B cell (primary cell): ENCODE measurements around the gene KIF20B. TPM values are rescaled to one million over a fixed set of nuclear protein-coding genes. Genes with fewer than 3 reads are reported as not detected.
"Not testable (repeated sequence)": the region's sequence is repeated elsewhere in the genome, so short reads cannot be mapped to it uniquely, and the experiment has no call there.

ENCODE experiments used
- ATAC-seq: fragments of 200-7000 bp; cut with Tn5 transposase; one replicate; pipeline ENCODE4 v1.10.0; 2021; ENCODE audit warnings: low read depth, mild to moderate bottlenecking, moderate number of reproducible peaks, moderate library complexity
- CTCF ChIA-PET: fragments of 350-600 bp; sonication (Branson Sonifier 250); formaldehyde crosslinking; loops from one replicate; lab custom pipeline; 2021; ENCODE audit warnings: antibody characterized with exemption, inconsistent platforms; lab: Charles Lee
- POLR2A ChIA-PET: fragments of 350-600 bp; sonication (Branson Sonifier 250); formaldehyde crosslinking; loops from one replicate; lab custom pipeline; 2021; ENCODE audit warnings: antibody characterized with exemption; lab: Charles Lee
- DNase-seq: peaks from one replicate; pipeline ENCODE4 v3.0.0; 2013
- H2AFZ ChIP-seq: 2 replicates; pipeline ENCODE4 v1.6.1; 2012; ENCODE audit warnings: mild to moderate bottlenecking, low read depth, low read length; ENCODE audit not compliant: insufficient read depth, poor library complexity, severe bottlenecking
- H3K27ac ChIP-seq, 2 donors: 1 replicate in 1 of 2; 2 replicates in 1 of 2; pipeline ENCODE4 v1.5.1; 2012 to 2013; ENCODE audit warnings: low read length in 2 of 2, mild to moderate bottlenecking in 2 of 2, moderate library complexity in 1 of 2
- H3K27me3 ChIP-seq, 4 experiments: fragments of 200-600 bp in 1 of 4; sonication (generic) in 1 of 4; replicated peaks in 1 of 4; 1 replicate in 2 of 4; 2 replicates in 2 of 4; pipeline versions ENCODE4 v1.6.1 to v1.7.0; 2013 to 2016; ENCODE audit warnings: low read length in 3 of 4, mild to moderate bottlenecking in 2 of 4, mixed read lengths in 1 of 4, moderate library complexity in 1 of 4; ENCODE audit not compliant: insufficient read depth in 4 of 4, control insufficient read depth in 3 of 4; ENCODE audit errors: control extremely low read depth in 1 of 4
- H3K36me3 ChIP-seq, 2 experiments: replicated peaks in 1 of 2; 1 replicate in 1 of 2; 2 replicates in 1 of 2; pipeline versions ENCODE4 v1.6.1 to v1.7.1; 2013; ENCODE audit warnings: low read length in 1 of 2; ENCODE audit not compliant: insufficient read depth in 2 of 2, control insufficient read depth in 1 of 2; ENCODE audit errors: control extremely low read depth in 1 of 2, extremely low read depth in 1 of 2
- H3K4me1 ChIP-seq, 2 donors: fragments of 200-600 bp in 1 of 2; sonication (generic) in 1 of 2; 1 replicate in 1 of 2; 2 replicates in 1 of 2; pipeline versions ENCODE4 v1.5.1 to v1.6.1; 2013 to 2017; ENCODE audit warnings: low read length in 2 of 2; ENCODE audit not compliant: control insufficient read depth in 2 of 2, insufficient read depth in 2 of 2
- H3K4me2 ChIP-seq: replicated peaks from 2 replicates; pipeline ENCODE3; 2012; ENCODE audit warnings: mild to moderate bottlenecking, low read depth, low read length; ENCODE audit not compliant: poor library complexity, severe bottlenecking
- H3K4me3 ChIP-seq, 5 experiments: fragments of 200-600 bp in 1 of 5; sonication (generic) in 1 of 5; 1 replicate in 3 of 5; 2 replicates in 2 of 5; pipeline versions ENCODE4 v1.5.1 to v1.7.0; 2011 to 2016; ENCODE audit warnings: low read length in 4 of 5, mild to moderate bottlenecking in 4 of 5, low read depth in 2 of 5, control low read depth in 1 of 5, moderate library complexity in 1 of 5; ENCODE audit not compliant: insufficient read depth in 1 of 5; ENCODE audit errors: control extremely low read depth in 1 of 5, extremely low read depth in 1 of 5
- H3K79me2 ChIP-seq: fragments of 200-600 bp; sonication (generic); one replicate; pipeline ENCODE4 v1.6.0; 2016; ENCODE audit warnings: low read length; ENCODE audit not compliant: control insufficient read depth, insufficient read depth
- H3K9ac ChIP-seq: fragments of 200-600 bp; sonication (generic); 2 replicates; pipeline ENCODE4 v1.6.1; 2017; ENCODE audit warnings: mild to moderate bottlenecking, low read length, moderate library complexity
- H3K9me3 ChIP-seq, 3 donors: one replicate each; pipeline versions ENCODE4 v1.6.1 to v1.7.1; 2013; ENCODE audit warnings: low read length in 2 of 3; ENCODE audit not compliant: control insufficient read depth in 2 of 3, insufficient read depth in 1 of 3; ENCODE audit errors: control extremely low read depth in 1 of 3
- H4K20me1 ChIP-seq: 2 replicates; pipeline ENCODE4 v1.6.0; 2012; ENCODE audit warnings: mild to moderate bottlenecking, low read length; ENCODE audit not compliant: insufficient read depth, control insufficient read depth, poor library complexity, severe bottlenecking
- H3K27ac Mint-ChIP-seq: one replicate; pipeline ENCODE4 v1.8.0; 2021; ENCODE audit warnings: mixed read lengths
- H3K27me3 Mint-ChIP-seq: one replicate; pipeline ENCODE4 v1.8.0; 2021; ENCODE audit warnings: mixed read lengths
- H3K4me1 Mint-ChIP-seq: one replicate; pipeline ENCODE4 v1.8.0; 2021; ENCODE audit warnings: mixed read lengths
- H3K4me3 Mint-ChIP-seq: one replicate; pipeline ENCODE4 v1.8.0; 2021; ENCODE audit warnings: mixed read lengths
- H3K9me3 Mint-ChIP-seq: one replicate; pipeline ENCODE4 v1.8.0; 2022; ENCODE audit warnings: mixed read lengths; ENCODE audit not compliant: insufficient read depth
- EZH2 ChIP-seq: IDR thresholded peaks from 2 replicates; pipeline ENCODE4 v1.6.1; 2012; ENCODE audit warnings: borderline replicate concordance, low read depth, mild to moderate bottlenecking, moderate library complexity, low read length; ENCODE audit not compliant: insufficient read depth, poor library complexity, severe bottlenecking
- WGBS: methylation state at CpG from one replicate; pipeline ENCODE4 v1.1.5; 2013; ENCODE audit warnings: missing lambda C conversion rate; ENCODE audit not compliant: insufficient coverage; 5-methylcytosine and 5-hydroxymethylcytosine counted together
- intact Hi-C: fragments of 100-400 bp; cut with micrococcal nuclease; formaldehyde crosslinking; loops from one replicate; pipeline ENCODE4 v1.10.0; 2022
- polyA plus RNA-seq: library from polyadenylated mRNA; depleted of rRNA; stranded (reverse); fragments of >200 nt; gene quantifications from 2 replicates; pipeline ENCODE4 v1.2.3, GENCODE V29; 2012
- total RNA-seq, 2 donors: library from RNA; stranded (reverse); fragments of 120-200 nt in 1 of 2; gene quantifications; 1 replicate in 1 of 2; 2 replicates in 1 of 2; pipeline versions ENCODE4 v1.2.3 to v1.2.4, GENCODE V29; 2013 to 2022
- TF ChIP-seq, protein P1 (sequence below): fragments of 200-600 bp; IDR thresholded peaks from one replicate; pipeline ENCODE4 v1.8.0; 2022; ENCODE audit warnings: antibody characterized with exemption, mild to moderate bottlenecking

Gene KIF20B
- total and polyA plus RNA-seq, 2 donors (not counting 1 experiment from before 2014, with no cell fraction given) = 1.6 to 24.6 TPM

DNA sequence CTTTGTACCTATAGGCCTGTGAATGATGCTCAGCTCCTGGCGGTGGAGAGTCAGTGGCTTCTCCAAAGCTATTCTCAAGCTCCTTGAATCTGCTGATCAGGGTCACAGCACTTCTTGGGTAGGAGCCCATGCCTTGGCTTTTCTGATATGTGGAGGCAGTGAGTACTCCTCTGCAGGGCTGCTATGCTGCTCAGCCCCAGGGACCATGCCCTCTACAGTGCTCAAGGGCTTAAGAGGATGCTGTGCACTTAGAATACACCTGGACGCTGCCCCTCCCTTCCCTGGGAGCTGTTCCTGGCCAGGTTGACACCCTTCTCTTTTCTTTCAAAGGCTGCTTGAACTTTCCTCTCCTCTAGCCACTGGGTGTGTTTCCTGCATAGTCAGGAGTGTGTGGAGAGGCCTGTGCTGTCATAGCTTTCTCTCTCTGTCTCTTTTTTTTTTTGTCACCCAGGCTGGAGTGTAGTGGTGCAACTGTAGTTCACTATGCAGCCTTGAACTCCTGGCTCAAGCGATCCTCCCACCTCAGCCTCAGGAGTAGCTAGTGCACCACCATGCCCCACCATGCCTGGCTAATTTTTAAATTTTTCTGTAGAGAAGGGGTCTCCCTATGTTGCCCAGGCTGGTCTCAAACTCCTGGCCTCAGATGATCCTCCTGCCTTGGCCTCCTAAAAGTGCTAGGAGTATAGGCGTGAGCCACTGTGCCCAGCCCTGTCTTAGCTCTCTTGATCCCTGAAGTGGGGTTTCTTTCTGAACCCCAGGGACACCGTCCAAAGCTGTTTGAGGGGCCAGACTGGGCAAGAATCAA lies 113.9 kb downstream of the KIF20B start:
- POLR2A ChIA-PET = no interaction called here
- CTCF ChIA-PET = interaction anchor here (1.2 kb wide), 1 partner anchor 21 kb away, joined by 3 read pairs; no protein-coding TSS in a partner anchor

DNA sequence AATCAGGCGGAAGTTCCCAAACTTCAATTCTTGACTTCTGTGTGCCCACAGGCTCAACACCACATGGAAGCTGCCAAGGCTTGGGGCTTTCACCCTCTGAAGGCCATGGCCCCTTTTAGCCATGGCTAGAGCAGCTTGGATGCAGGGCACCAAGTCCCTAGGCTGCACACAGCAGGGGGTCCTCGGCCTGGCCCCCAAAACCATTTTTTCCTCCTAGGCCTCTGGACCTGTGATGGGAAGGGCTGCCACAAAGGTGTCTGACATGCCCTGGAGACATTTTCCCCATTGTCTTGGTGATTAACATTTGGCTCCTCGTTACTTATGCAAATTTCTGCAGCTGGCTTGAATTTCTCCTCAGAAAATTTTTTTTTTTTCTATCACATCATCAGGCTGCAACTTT lies 117.6 kb downstream of the KIF20B start:
- H3K4me3 Mint-ChIP-seq, ATAC-seq, H3K9ac ChIP-seq, H3K27me3 ChIP-seq, DNase-seq, H3K4me2 ChIP-seq, CTCF ChIA-PET, H3K4me3 ChIP-seq, H2AFZ ChIP-seq, H3K9me3 Mint-ChIP-seq, H3K79me2 ChIP-seq, H3K9me3 ChIP-seq, POLR2A ChIA-PET, H3K4me1 Mint-ChIP-seq, H3K36me3 ChIP-seq, H3K4me1 ChIP-seq, H4K20me1 ChIP-seq, intact Hi-C loops, H3K27ac ChIP-seq, H3K27ac Mint-ChIP-seq: not testable (repeated sequence)
- 87% methylated on average over 2 of the region's 3 CpGs for WGBS
- peaks cover 14% of the 10 kb centered on the region for H3K27me3 Mint-ChIP-seq

More for the DNA sequence above, 113.9 kb downstream of the KIF20B start:
- H3K4me1 ChIP-seq = no peaks in the 10 kb centered on the region
- no peak overlapping the region for H2AFZ ChIP-seq
- H3K4me1 Mint-ChIP-seq = no peaks in the 10 kb centered on the region
- 94% methylated on average over 3 of the region's 5 CpGs for WGBS
- ATAC-seq (no peak), DNase-seq (no peak)
- no peaks in the 10 kb centered on the region for H4K20me1 ChIP-seq
- H3K27me3 Mint-ChIP-seq = peaks cover 9% of the 10 kb centered on the region
- H3K27me3 ChIP-seq = no peaks in the 10 kb centered on the region
- peaks cover 0 to 8% (median 7%) of the 10 kb centered on the region in 3 donors for H3K9me3 ChIP-seq
- peaks cover 6% of the 10 kb centered on the region for H3K9me3 Mint-ChIP-seq
- H3K4me3 ChIP-seq = no peak overlapping the region
- TF ChIP-seq, protein P1, sequence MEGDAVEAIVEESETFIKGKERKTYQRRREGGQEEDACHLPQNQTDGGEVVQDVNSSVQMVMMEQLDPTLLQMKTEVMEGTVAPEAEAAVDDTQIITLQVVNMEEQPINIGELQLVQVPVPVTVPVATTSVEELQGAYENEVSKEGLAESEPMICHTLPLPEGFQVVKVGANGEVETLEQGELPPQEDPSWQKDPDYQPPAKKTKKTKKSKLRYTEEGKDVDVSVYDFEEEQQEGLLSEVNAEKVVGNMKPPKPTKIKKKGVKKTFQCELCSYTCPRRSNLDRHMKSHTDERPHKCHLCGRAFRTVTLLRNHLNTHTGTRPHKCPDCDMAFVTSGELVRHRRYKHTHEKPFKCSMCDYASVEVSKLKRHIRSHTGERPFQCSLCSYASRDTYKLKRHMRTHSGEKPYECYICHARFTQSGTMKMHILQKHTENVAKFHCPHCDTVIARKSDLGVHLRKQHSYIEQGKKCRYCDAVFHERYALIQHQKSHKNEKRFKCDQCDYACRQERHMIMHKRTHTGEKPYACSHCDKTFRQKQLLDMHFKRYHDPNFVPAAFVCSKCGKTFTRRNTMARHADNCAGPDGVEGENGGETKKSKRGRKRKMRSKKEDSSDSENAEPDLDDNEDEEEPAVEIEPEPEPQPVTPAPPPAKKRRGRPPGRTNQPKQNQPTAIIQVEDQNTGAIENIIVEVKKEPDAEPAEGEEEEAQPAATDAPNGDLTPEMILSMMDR = no peak
- no peak for TF ChIP-seq EZH2
- no peak overlapping the region for H3K9ac ChIP-seq
- no peak overlapping the region for H3K4me3 Mint-ChIP-seq
- no peak overlapping the region for H3K27ac ChIP-seq
- intact Hi-C loops = no loop called here
- no peaks in the 10 kb centered on the region for H3K79me2 ChIP-seq
- no peak overlapping the region for H3K4me2 ChIP-seq
- no peaks in the 10 kb centered on the region for H3K36me3 ChIP-seq
- no peak overlapping the region for H3K27ac Mint-ChIP-seq

Other genes with a start within 250 kb of the KIF20B start
- not detected in 2 replicates for gene SLC16A12, start 166.0 kb upstream of the KIF20B start, total RNA-seq
- not detected in 2 replicates for gene SLC16A12, start 166.0 kb upstream of the KIF20B start, polyA plus RNA-seq
- gene PANK1, start 56.3 kb upstream of the KIF20B start, total RNA-seq = 1.8 and 2.9 TPM in 2 replicates
- gene PANK1, start 56.3 kb upstream of the KIF20B start, polyA plus RNA-seq = 0.31 and 0.46 TPM in 2 replicates